ENCODE data around the gene DMD. TPM values are rescaled to one million over a fixed set of nuclear protein-coding genes. Genes with fewer than 3 reads are reported as not detected.

DMD gene
- total and polyA plus RNA-seq, 2 of the 8 experiments (the other 6 are each of a cell fraction or from before 2014, with no cell fraction given), result 4.8 to 7.4 TPM

DNA sequence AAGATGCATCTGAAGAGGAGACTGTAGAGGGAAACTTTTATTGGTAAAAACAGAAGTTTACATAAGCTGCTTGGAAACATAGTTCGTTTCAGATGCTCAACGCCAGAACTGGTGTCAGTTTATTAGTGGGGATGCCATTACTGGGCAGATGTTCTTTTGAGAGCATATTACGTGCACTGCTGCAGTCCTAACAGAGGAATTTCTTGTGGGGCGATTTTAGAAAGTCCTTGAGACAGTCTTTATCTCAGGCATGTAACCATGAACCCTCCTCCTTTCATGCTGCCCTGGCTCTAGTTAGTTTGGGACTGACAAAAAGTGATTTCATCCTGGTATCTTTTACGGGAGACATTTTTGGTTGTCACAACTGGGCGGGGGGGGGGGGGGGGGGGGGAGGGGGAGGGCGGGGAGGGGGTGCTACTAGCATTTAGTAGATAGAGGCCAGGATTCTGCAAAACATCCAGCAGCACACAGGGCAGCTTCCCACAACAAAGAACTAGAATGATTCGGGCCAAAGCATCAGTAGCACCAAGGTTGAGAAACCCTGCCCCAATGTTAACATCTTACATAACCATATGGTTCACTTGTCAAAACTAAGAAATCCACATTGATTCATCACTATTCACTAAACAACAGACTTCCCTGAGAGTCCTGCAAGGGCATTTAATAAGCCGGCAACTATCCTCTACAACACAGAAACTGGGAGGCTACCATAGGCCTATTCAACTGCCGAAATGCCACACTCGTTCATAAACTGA, 2021.0 kb downstream of the DMD start:
- no peak for FAIRE-seq
- H4K8ac ChIP-seq (ENCODE audit: extremely low read depth, insufficient read depth, low read length), result no peak overlapping the region
- H3K36me3 ChIP-seq (ENCODE audit: control insufficient read depth in 2 of 4, insufficient read depth in 4 of 4, low read length in 3 of 4), result no peaks in the 10 kb centered on the region
- no peak overlapping the region for H2BK120ac ChIP-seq (replicated peaks; ENCODE audit: low read depth, low read length)
- H3K23ac ChIP-seq (ENCODE audit: insufficient read length), result no peak overlapping the region
- 86% methylated on average over 7 of the region's 11 CpGs; no CpG with 5 or more reads in 1 of the 2 experiments for WGBS, 2 experiments (ENCODE audit: extremely low coverage in 1 of 2, insufficient coverage in 1 of 2, insufficient read length in 1 of 2, insufficient replicate concordance in 2 of 2, low coverage in 1 of 2, low lambda C conversion rate in 2 of 2, missing lambda C conversion rate in 1 of 2)
- H3K4me1 ChIP-seq (replicated peaks in 1 of 4; ENCODE audit: control insufficient read depth in 3 of 4, insufficient read depth in 4 of 4, low read length in 3 of 4), result no peaks in the 10 kb centered on the region
- H3K4ac ChIP-seq (replicated peaks; ENCODE audit: insufficient read length, low read depth, low read length), result no peak overlapping the region
- no peak overlapping the region for H2BK12ac ChIP-seq (ENCODE audit: low read depth, low read length)
- H3K79me2 ChIP-seq (ENCODE audit: control insufficient read depth in 1 of 2, insufficient read depth in 2 of 2, low read length in 2 of 2), result no peaks in the 10 kb centered on the region
- H2AFZ ChIP-seq (ENCODE audit: low read length), result no peak overlapping the region
- H2BK5ac ChIP-seq (ENCODE audit: low read depth, low read length), result no peak overlapping the region
- no peaks in the 10 kb centered on the region for H3K23me2 ChIP-seq (ENCODE audit: low read depth, low read length)
- no peak overlapping the region for H2BK15ac ChIP-seq (ENCODE audit: low read length)
- DNase-seq (ENCODE audit: low read depth in 1 of 2, low spot score in 2 of 2), result no peak
- H3K4me3 ChIP-seq (ENCODE audit: extremely low read depth in 1 of 4, insufficient read depth in 2 of 4, low read depth in 3 of 4, low read length in 4 of 4), result no peak overlapping the region
- no peak for TF ChIP-seq EZH2 (IDR thresholded peaks at IDR 0.05; ENCODE audit: low read depth, low read length, severe bottlenecking)
- no peak for TF ChIP-seq CBX5 (IDR thresholded peaks at IDR 0.05; ENCODE audit: low read depth, low read length)
- TF ChIP-seq, protein P1, sequence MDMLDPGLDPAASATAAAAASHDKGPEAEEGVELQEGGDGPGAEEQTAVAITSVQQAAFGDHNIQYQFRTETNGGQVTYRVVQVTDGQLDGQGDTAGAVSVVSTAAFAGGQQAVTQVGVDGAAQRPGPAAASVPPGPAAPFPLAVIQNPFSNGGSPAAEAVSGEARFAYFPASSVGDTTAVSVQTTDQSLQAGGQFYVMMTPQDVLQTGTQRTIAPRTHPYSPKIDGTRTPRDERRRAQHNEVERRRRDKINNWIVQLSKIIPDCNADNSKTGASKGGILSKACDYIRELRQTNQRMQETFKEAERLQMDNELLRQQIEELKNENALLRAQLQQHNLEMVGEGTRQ (IDR thresholded peaks at IDR 0.05; ENCODE audit: low read length), result no peak
- no peak for TF ChIP-seq CEBPB (IDR thresholded peaks at IDR 0.05; ENCODE audit: low read depth, low read length)
- CTCF ChIA-PET (ENCODE audit: partially characterized antibody), result no interaction called here
- H3K18ac ChIP-seq (ENCODE audit: extremely low read depth, low read length), result no peak overlapping the region
- H3K9ac ChIP-seq (replicated peaks in 1 of 4; ENCODE audit: extremely low read depth in 1 of 4, low read depth in 3 of 4, low read length in 3 of 4), result no peak overlapping the region
- no peak overlapping the region for H4K91ac ChIP-seq (replicated peaks; ENCODE audit: insufficient read length, low read length)
- no peaks in the 10 kb centered on the region for H3K27me3 ChIP-seq (replicated peaks in 1 of 4; ENCODE audit: control insufficient read depth in 3 of 4, extremely low read depth in 1 of 4, insufficient read depth in 3 of 4, low read length in 3 of 4)
- H2BK20ac ChIP-seq (ENCODE audit: low read length), result no peak overlapping the region
- H4K20me1 ChIP-seq (replicated peaks in 1 of 2; ENCODE audit: control insufficient read depth in 1 of 2, insufficient read depth in 2 of 2, low read length in 2 of 2), result no peaks in the 10 kb centered on the region
- no peaks in the 10 kb centered on the region for H3K9me3 ChIP-seq (ENCODE audit: insufficient read depth in 2 of 2, low read depth in 1 of 2, low read length in 1 of 2)
- H3K14ac ChIP-seq (ENCODE audit: insufficient read length), result no peak overlapping the region
- H3K4me2 ChIP-seq (ENCODE audit: insufficient read depth in 1 of 2, low read depth in 2 of 2, low read length in 2 of 2), result no peak overlapping the region
- no peak overlapping the region for H3K27ac ChIP-seq (ENCODE audit: low read depth, low read length)
- H3K79me1 ChIP-seq (ENCODE audit: low read depth, low read length), result no peaks in the 10 kb centered on the region
- no peak overlapping the region for H4K5ac ChIP-seq (ENCODE audit: insufficient read length, low read depth, low read length)
- H2AK5ac ChIP-seq (ENCODE audit: low read depth, low read length), result no peak overlapping the region
- POLR2A ChIA-PET (ENCODE audit: partially characterized antibody), result no interaction called here
- no peak overlapping the region for H3K56ac ChIP-seq (replicated peaks; ENCODE audit: insufficient read length, low read depth, low read length)

Data from H1 (cell line).